OCI-LY3 (cell line): ENCODE data around the gene FAM174B.

Experiments used
- H2AFZ ChIP-seq: fragments of 200-600, 300-600 bp; shearing (Covaris generic); 2 replicates; pipeline ENCODE4 v1.6.0; 2014; ENCODE audit warnings: antibody characterized with exemption, low read depth, low read length
- H3K27ac ChIP-seq: fragments of 200-600, 300-600 bp; sonication (generic); 2 replicates; pipeline ENCODE4 v1.5.1; 2014; ENCODE audit warnings: mild to moderate bottlenecking, low read length, moderate library complexity, mixed read lengths
- H3K27me3 ChIP-seq: fragments of 200-600, 300-600 bp; sonication (generic); 2 replicates; pipeline ENCODE4 v1.6.1; 2014; ENCODE audit warnings: low read depth, low read length, mixed read lengths
- H3K36me3 ChIP-seq: fragments of 200-600, 300-600 bp; sonication (generic); replicated peaks from 2 replicates; pipeline ENCODE3; 2014; ENCODE audit warnings: low read depth, low read length, mixed read lengths
- H3K4me1 ChIP-seq: fragments of 300-600, 200-600 bp; sonication (generic); 2 replicates; pipeline ENCODE4 v1.6.1; 2014; ENCODE audit warnings: low read length, mixed read lengths
- H3K4me2 ChIP-seq: fragments of 200-600, 300-600 bp; sonication (generic); 2 replicates; pipeline ENCODE4 v1.6.1; 2014; ENCODE audit warnings: low read length, mixed read lengths
- H3K4me3 ChIP-seq: fragments of 300-600, 200-600 bp; sonication (generic); 2 replicates; pipeline ENCODE4 v1.5.1; 2014; ENCODE audit warnings: antibody characterized with exemption, mild to moderate bottlenecking, low read length, moderate library complexity
- H3K79me2 ChIP-seq: fragments of 300-600, 200-600 bp; shearing (Covaris generic); 2 replicates; pipeline ENCODE4 v1.6.1; 2014; ENCODE audit warnings: mild to moderate bottlenecking, low read length, mixed read lengths
- H3K9ac ChIP-seq: fragments of 300-600, 200-600 bp; shearing (Covaris generic); 2 replicates; pipeline ENCODE4 v1.6.0; 2014; ENCODE audit warnings: mild to moderate bottlenecking, low read length, moderate library complexity
- H3K9me3 ChIP-seq: fragments of 200-600, 300-600 bp; shearing (Covaris generic); 2 replicates; pipeline ENCODE4 v1.6.1; 2014; ENCODE audit warnings: low read length, mixed read lengths; ENCODE audit not compliant: insufficient read depth
- H4K20me1 ChIP-seq: fragments of 200-600, 300-600 bp; sonication (generic); 2 replicates; pipeline ENCODE4 v1.6.1; 2016; ENCODE audit warnings: low read length, mixed read lengths; ENCODE audit not compliant: insufficient read depth
- EZH2phosphoT487 ChIP-seq: fragments of 200-600 bp; shearing (Covaris generic); IDR thresholded peaks from 2 replicates; pipeline ENCODE4 v1.6.1; 2018; ENCODE audit warnings: antibody characterized with exemption, mixed run types, low read depth
- TF ChIP-seq, protein P1 (sequence below): fragments of 200-600, 300-600 bp; sonication (generic); IDR thresholded peaks from 2 replicates; pipeline ENCODE4 v1.5.1; 2014; ENCODE audit warnings: antibody characterized with exemption, low read length, low read depth

FAM174B gene

DNA sequence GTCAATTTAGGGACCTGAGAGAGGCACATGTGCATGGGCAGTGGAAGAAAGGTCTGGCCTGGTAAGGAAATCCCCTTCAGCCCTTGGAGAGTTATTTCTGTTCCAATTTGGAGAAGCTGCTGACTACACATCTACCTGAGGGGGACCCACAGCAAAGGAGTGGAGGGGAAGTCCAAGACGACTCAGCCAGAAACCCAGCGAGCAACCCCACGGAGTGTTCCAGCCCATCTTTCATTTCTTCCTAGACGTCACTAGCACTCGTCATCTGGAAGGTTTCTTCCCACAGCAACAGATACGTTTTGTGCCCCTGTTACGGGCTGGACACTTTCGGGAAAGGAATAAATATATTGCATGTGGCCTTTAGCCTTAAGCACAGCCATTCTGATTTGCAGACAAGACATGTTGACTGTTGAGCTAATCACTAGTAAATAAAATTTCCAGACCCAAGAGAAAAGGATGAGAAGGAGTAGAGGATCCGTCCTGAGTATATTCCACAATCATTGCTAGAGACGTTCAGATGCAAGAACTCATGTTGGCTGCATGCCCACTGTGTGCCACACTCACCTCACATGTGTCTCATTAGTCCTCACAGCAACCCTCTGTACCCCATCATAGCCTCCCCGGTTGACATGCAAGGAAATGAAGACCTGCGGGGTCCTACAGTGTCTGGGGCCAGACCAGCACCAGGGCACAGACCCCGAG lies 7.8 kb upstream of the FAM174B start:
- TF ChIP-seq EZH2phosphoT487, result no peak
- TF ChIP-seq, protein P1, sequence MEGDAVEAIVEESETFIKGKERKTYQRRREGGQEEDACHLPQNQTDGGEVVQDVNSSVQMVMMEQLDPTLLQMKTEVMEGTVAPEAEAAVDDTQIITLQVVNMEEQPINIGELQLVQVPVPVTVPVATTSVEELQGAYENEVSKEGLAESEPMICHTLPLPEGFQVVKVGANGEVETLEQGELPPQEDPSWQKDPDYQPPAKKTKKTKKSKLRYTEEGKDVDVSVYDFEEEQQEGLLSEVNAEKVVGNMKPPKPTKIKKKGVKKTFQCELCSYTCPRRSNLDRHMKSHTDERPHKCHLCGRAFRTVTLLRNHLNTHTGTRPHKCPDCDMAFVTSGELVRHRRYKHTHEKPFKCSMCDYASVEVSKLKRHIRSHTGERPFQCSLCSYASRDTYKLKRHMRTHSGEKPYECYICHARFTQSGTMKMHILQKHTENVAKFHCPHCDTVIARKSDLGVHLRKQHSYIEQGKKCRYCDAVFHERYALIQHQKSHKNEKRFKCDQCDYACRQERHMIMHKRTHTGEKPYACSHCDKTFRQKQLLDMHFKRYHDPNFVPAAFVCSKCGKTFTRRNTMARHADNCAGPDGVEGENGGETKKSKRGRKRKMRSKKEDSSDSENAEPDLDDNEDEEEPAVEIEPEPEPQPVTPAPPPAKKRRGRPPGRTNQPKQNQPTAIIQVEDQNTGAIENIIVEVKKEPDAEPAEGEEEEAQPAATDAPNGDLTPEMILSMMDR, result no peak
- Histone ChIP-seq H3K9ac (no peak overlapping the region), H3K4me3 (no peak overlapping the region), H3K27ac (no peak overlapping the region), H3K9me3 (no peaks in the 10 kb centered on the region), H3K79me2 (no peaks in the 10 kb centered on the region), H3K36me3 (no peaks in the 10 kb centered on the region), H4K20me1 (no peaks in the 10 kb centered on the region), H3K4me1 (peaks cover 21% of the 10 kb centered on the region), H3K4me2 (peak overlapping the region; percentile 30), H2AFZ (no peak overlapping the region), H3K27me3 (peaks cover 14% of the 10 kb centered on the region)

DNA sequence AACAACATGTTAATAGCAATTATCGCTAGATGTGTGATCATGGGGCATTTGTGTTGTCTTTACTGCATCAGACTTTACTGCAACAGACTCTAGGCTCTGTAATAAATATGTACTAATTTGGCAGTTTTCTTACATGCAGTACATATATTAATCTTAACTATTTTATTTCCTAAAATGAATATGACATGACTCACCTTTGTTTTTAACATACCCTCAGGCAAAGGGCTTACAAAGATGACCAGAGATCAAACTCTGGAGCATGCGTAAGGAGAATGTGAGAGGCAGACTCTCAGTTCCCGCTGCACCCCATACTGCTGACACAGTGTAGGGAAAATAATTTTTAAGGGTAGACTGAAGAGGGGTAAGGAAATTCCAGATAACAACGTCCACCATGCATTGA lies 7.2 kb upstream of the FAM174B start:
- Histone ChIP-seq H3K27me3 (peaks cover 14% of the 10 kb centered on the region), H4K20me1 (no peaks in the 10 kb centered on the region), H3K36me3 (no peaks in the 10 kb centered on the region), H3K9me3 (no peaks in the 10 kb centered on the region), H3K4me1 (peaks cover 21% of the 10 kb centered on the region), H3K79me2 (no peaks in the 10 kb centered on the region), H3K27ac (no peak overlapping the region), H3K4me3 (no peak overlapping the region), H2AFZ (no peak overlapping the region), H3K9ac (no peak overlapping the region), H3K4me2 (no peak overlapping the region)
- TF ChIP-seq EZH2phosphoT487, result no peak
- TF ChIP-seq, protein P1, result no peak

DNA sequence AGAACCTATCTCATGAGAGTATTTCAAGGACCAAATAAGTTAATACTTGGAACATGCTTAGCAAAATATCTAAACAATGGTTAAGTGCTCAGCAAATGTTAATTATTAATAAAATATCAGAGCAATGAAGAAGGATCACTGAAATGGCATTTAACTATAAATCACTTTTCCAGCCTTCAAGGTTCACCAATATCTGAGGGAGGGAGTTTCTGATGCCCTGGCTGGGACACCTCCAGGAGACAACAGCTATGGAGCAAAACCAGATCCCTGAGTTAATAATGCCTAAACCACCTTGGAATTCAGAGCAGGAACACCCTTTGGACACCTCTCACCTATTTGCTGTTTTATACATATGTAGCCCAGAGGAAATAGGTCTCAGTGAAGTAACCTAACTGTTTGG lies 6.4 kb upstream of the FAM174B start:
- no peak overlapping the region for H2AFZ ChIP-seq
- H3K27ac ChIP-seq, result no peak overlapping the region

DNA sequence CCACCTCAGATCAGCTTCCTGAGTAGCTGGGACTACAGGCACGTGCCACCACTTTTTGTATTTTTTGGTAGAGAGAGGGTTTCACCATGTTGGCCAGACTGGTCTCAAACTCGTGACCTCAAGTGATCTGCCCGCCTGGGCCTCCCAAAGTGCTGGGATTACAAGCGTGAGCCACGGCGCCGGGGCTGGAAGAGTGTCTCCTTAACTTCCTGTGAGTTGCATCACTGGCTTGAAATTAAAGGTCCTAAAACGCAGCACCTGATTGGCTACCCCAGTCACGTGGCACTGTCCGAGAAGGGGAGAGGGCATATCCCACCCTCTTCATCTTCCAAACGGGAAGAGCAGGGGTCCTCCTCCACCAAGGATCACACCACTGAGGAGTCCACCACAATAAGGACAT lies 5.5 kb upstream of the FAM174B start:
- TF ChIP-seq, protein P1, result no peak
- no peak for TF ChIP-seq EZH2phosphoT487
- Histone ChIP-seq H3K27me3 (peaks cover 6% of the 10 kb centered on the region; the same call in 1 of the 2 replicates), H3K4me2 (no peak overlapping the region), H3K4me1 (peaks cover 21% of the 10 kb centered on the region), H2AFZ (no peak overlapping the region), H3K9me3 (no peaks in the 10 kb centered on the region), H3K36me3 (no peaks in the 10 kb centered on the region), H3K79me2 (no peaks in the 10 kb centered on the region), H4K20me1 (no peaks in the 10 kb centered on the region), H3K9ac (no peak overlapping the region), H3K4me3 (no peak overlapping the region), H3K27ac (no peak overlapping the region)

More for the DNA sequence above, 6.4 kb upstream of the FAM174B start:
- Histone ChIP-seq H3K9ac (no peak overlapping the region), H3K36me3 (no peaks in the 10 kb centered on the region), H3K4me1 (peaks cover 21% of the 10 kb centered on the region), H3K4me3 (no peak overlapping the region), H3K4me2 (no peak overlapping the region), H3K79me2 (no peaks in the 10 kb centered on the region), H3K9me3 (no peaks in the 10 kb centered on the region), H3K27me3 (peaks cover 14% of the 10 kb centered on the region), H4K20me1 (no peaks in the 10 kb centered on the region)
- TF ChIP-seq, protein P1, result no peak
- no peak for TF ChIP-seq EZH2phosphoT487
